ENCODE results near the gene NOL11.
"Not testable (repeated sequence)": the region's sequence is repeated elsewhere in the genome, so short reads cannot be mapped to it uniquely, and the experiment has no call there.

NOL11 gene

GRCh38 chr17:67756766-67757165, 39.0 kb downstream of the NOL11 start:
- not testable (repeated sequence) for DNase-seq

- DNase-seq = no peak
Measured at GRCh38 chr17:67759355-67760171, 41.8 kb downstream of the NOL11 start.

GRCh38 chr17:67765623-67766022, 47.9 kb downstream of the NOL11 start:
- DNase-seq = no peak

GRCh38 chr17:67769231-67769630, 51.5 kb downstream of the NOL11 start:
- DNase-seq = no peak

- no peak for DNase-seq
Measured at GRCh38 chr17:67770539-67770938, 52.8 kb downstream of the NOL11 start.

GRCh38 chr17:67772679-67773078, 54.9 kb downstream of the NOL11 start:
- no peak for DNase-seq

GRCh38 chr17:67773246-67773645, 55.5 kb downstream of the NOL11 start:
- no peak for DNase-seq

GRCh38 chr17:67779098-67779672, 61.4 kb downstream of the NOL11 start:
- no peak for DNase-seq

- DNase-seq = no peak
Measured at GRCh38 chr17:67784364-67785121, 66.8 kb downstream of the NOL11 start.

- DNase-seq = no peak
Measured at GRCh38 chr17:67785122-67785477, 67.4 kb downstream of the NOL11 start.

- DNase-seq = no peak
Measured at GRCh38 chr17:67785504-67785903, 67.8 kb downstream of the NOL11 start.

Data from amniotic stem cell (primary cell).